HepG2 (cell line): ENCODE results near the gene KCTD15. TPM values are rescaled to one million over a fixed set of nuclear protein-coding genes. Genes with fewer than 3 reads are reported as not detected.

ENCODE experiments used
- ATAC-seq: fragments of 200-7000 bp; cut with Tn5 transposase; 3 replicates; pipeline ENCODE4 v1.9.1; 2020; ENCODE audit warnings: mild to moderate bottlenecking, moderate library complexity
- Bru-seq: library from RNA; stranded (reverse); fragments of 400-500 nt; gene quantifications from one replicate; lab custom pipeline; 2021; lab: Mats Ljungman, UMichigan
- BruChase-seq, 2 experiments: library from RNA; stranded (reverse); fragments of 400-500 nt; gene quantifications; one replicate each; lab custom pipeline; 2021; lab: Mats Ljungman, UMichigan
- BruUV-seq: library from RNA; stranded (reverse); fragments of 400-500 nt; replicated peaks from 2 replicates; lab custom pipeline; 2021; lab: Mats Ljungman, UMichigan
- CTCF ChIA-PET: fragments of 300-600 bp; formaldehyde crosslinking; extraction: SDS; loops from one replicate; lab custom pipeline; 2021; ENCODE audit warnings: low total read pairs, inconsistent platforms, low intra/inter-chr PET ratio; lab: Yijun Ruan, JAX
- POLR2A ChIA-PET: fragments of 350-600 bp; sonication (Branson Sonifier 250); formaldehyde crosslinking; loops from one replicate; lab custom pipeline; 2020; ENCODE audit warnings: antibody characterized with exemption, inconsistent platforms; lab: Yijun Ruan, JAX
- DNase-seq: peaks from one replicate; pipeline ENCODE4 v3.0.0-alpha.2; 2015; ENCODE audit warnings: low spot score
- FAIRE-seq: peaks from 3 replicates; lab custom pipeline; 2011; peaks lifted over from hg19 to GRCh38; lab: Jason Lieb, UNC
- H2AFZ ChIP-seq: one replicate; pipeline ENCODE4 v1.6.1; 2011; ENCODE audit warnings: low read length, inconsistent platforms
- H3K27ac ChIP-seq: fragments of 300-600 bp; 3 replicates; pipeline ENCODE4 v1.8.0; 2011; ENCODE audit warnings: mixed run types, mild to moderate bottlenecking, mixed read lengths, low read length, inconsistent platforms; ENCODE audit not compliant: insufficient read depth; ENCODE audit errors: extremely low read length
- H3K27me3 ChIP-seq, 2 experiments: fragments of 200-600 bp in 1 of 2; 2 replicates in 1 of 2; 3 replicates in 1 of 2; pipeline versions ENCODE4 v1.6.0 to v1.8.0; 2011; ENCODE audit warnings: low read length in 2 of 2, mild to moderate bottlenecking in 2 of 2, moderate library complexity in 2 of 2, inconsistent platforms in 1 of 2; ENCODE audit not compliant: insufficient read depth in 2 of 2, control insufficient read depth in 1 of 2
- H3K36me3 ChIP-seq, 2 experiments: fragments of 200-600 bp in 1 of 2; replicated peaks in 1 of 2; 2 replicates in 1 of 2; 3 replicates in 1 of 2; pipeline versions ENCODE4 v1.5.1 to v1.8.0; 2011; ENCODE audit warnings: low read length in 2 of 2, inconsistent platforms in 1 of 2; ENCODE audit not compliant: insufficient read depth in 2 of 2, control insufficient read depth in 1 of 2
- H3K4me1 ChIP-seq: 2 replicates; pipeline ENCODE4 v1.5.1; 2012; ENCODE audit warnings: low read length, inconsistent platforms; ENCODE audit not compliant: insufficient read depth
- H3K4me2 ChIP-seq: 2 replicates; pipeline ENCODE4 v1.6.0; 2011; ENCODE audit warnings: low read depth, low read length, inconsistent platforms
- H3K4me3 ChIP-seq, 3 experiments: fragments of 200-600 bp in 1 of 3; sonication (generic), shearing (Covaris generic) in 1 of 3; replicated peaks in 1 of 3; 2 replicates each; pipeline ENCODE4 v1.5.1; 2011 to 2016; ENCODE audit warnings: low read length in 3 of 3, inconsistent platforms in 2 of 3, low read depth in 2 of 3, mild to moderate bottlenecking in 2 of 3, control low read depth in 1 of 3, mixed read lengths in 1 of 3; ENCODE audit not compliant: insufficient read depth in 1 of 3
- H3K79me2 ChIP-seq: one replicate; pipeline ENCODE4 v1.6.1; 2011; ENCODE audit warnings: low read length, inconsistent platforms; ENCODE audit not compliant: insufficient read depth
- H3K9ac ChIP-seq: 2 replicates; pipeline ENCODE4 v1.6.0; 2011; ENCODE audit warnings: mild to moderate bottlenecking, low read depth, low read length, inconsistent platforms; ENCODE audit not compliant: insufficient read depth
- H3K9me3 ChIP-seq: 2 replicates; pipeline ENCODE4 v1.5.1; 2012; ENCODE audit warnings: mild to moderate bottlenecking, low read length
- H4K20me1 ChIP-seq: 2 replicates; pipeline ENCODE4 v1.6.0; 2011; ENCODE audit warnings: inconsistent platforms, mild to moderate bottlenecking, low read length, moderate library complexity; ENCODE audit not compliant: insufficient read depth
- AGO2 ChIP-seq: fragments of 200-400 bp; formaldehyde crosslinking; optimal IDR thresholded peaks from 2 replicates; pipeline ENCODE3; 2017; ENCODE audit warnings: mild to moderate bottlenecking, low read depth, low read length, moderate library complexity
- HNRNPK ChIP-seq: fragments of 200-400 bp; formaldehyde crosslinking; IDR thresholded peaks from 2 replicates; pipeline ENCODE4 v1.6.1; 2018; ENCODE audit warnings: low read length, low read depth, moderate library complexity, mild to moderate bottlenecking; ENCODE audit not compliant: poor library complexity, severe bottlenecking
- IRF2 ChIP-seq: IDR thresholded peaks from 2 replicates; pipeline ENCODE4 v1.6.1; 2018; ENCODE audit warnings: missing genetic modification reagents, missing compliant biosample characterization
- KLF9 ChIP-seq: IDR thresholded peaks from 2 replicates; pipeline ENCODE4 v1.6.1; 2016; ENCODE audit warnings: low read depth
- NR1H2 ChIP-seq: sonication (generic); formaldehyde crosslinking; IDR thresholded peaks from 2 replicates; pipeline ENCODE4 v1.8.1; 2022; ENCODE audit warnings: low read depth, missing genetic modification reagents, borderline replicate concordance
- PHB2 ChIP-seq: fragments of 450-650 bp; IDR thresholded peaks from 2 replicates; pipeline ENCODE4 v1.6.1; 2018; ENCODE audit not compliant: partially characterized antibody
- ZFY ChIP-seq: sonication (generic); formaldehyde crosslinking; IDR thresholded peaks from 2 replicates; pipeline ENCODE4 v1.4.0; 2020; ENCODE audit warnings: missing genetic modification reagents
- ZNF343 ChIP-seq: sonication (generic); formaldehyde crosslinking; IDR thresholded peaks from 2 replicates; pipeline ENCODE4 v1.4.0; 2020; ENCODE audit warnings: mild to moderate bottlenecking, missing genetic modification reagents
- ZNF430 ChIP-seq: sonication (generic); formaldehyde crosslinking; IDR thresholded peaks from 2 replicates; pipeline ENCODE4 v1.9.0; 2021; ENCODE audit warnings: mild to moderate bottlenecking, missing genetic modification reagents
- ZNF558 ChIP-seq: sonication (generic); formaldehyde crosslinking; IDR thresholded peaks from 2 replicates; pipeline ENCODE4 v1.9.0; 2022; ENCODE audit warnings: mild to moderate bottlenecking, missing genetic modification reagents, borderline replicate concordance
- ZNF646 ChIP-seq: sonication (generic); formaldehyde crosslinking; IDR thresholded peaks from 2 replicates; pipeline ENCODE4 v1.9.0; 2021; ENCODE audit warnings: mild to moderate bottlenecking, missing genetic modification reagents
- WGBS: methylation state at CpG from one replicate; pipeline ENCODE4 v1.1.6; 2017; ENCODE audit warnings: low lambda C conversion rate; 5-methylcytosine and 5-hydroxymethylcytosine counted together
- in situ Hi-C: cut with HindIII; loops from 2 replicates; pipeline ENCODE4 v1.10.0; 2017; ENCODE audit warnings: low pct_unique_long_range_greater_than_20kb; ENCODE audit not compliant: extremely low pct_ligation_motif_present
- intact Hi-C: fragments of 100-400 bp; cut with micrococcal nuclease; formaldehyde crosslinking; loops from one replicate; pipeline ENCODE4 v1.10.0; 2022; ENCODE audit not compliant: unreplicated experiment
- long read RNA-seq, 2 experiments: library from RNA in 1 of 2; library from polyadenylated mRNA in 1 of 2; stranded (forward) in 1 of 2; unstranded in 1 of 2; transcript quantifications; one replicate each; pipeline ENCODE4 v2.0.0, GENCODE V29; 2019 to 2022
- polyA minus RNA-seq, 3 experiments: library from RNA; depleted of rRNA, polyadenylated mRNA; stranded (reverse); fragments of >200 nt; gene quantifications; 2 replicates each; pipeline ENCODE4 v1.2.3, GENCODE V29; 2011; ENCODE audit warnings: low replicate concordance in 1 of 3
- polyA plus RNA-seq, 8 experiments: library from polyadenylated mRNA; depleted of rRNA in 3 of 8; stranded (reverse) in 7 of 8; unstranded in 1 of 8; fragments of >200 nt; fragmentation: Illumina TruSeq in 4 of 8; extraction: Trizol in 4 of 8; gene quantifications; 2 replicates each; pipeline versions ENCODE4 v1.2.1 to v1.2.3, GENCODE V29; 2011 to 2016; ENCODE audit warnings: low read depth in 4 of 8, missing spikeins in 1 of 8, mixed read lengths in 1 of 8; ENCODE audit not compliant: insufficient read depth in 1 of 8
- total RNA-seq, 5 experiments: library from RNA; depleted of rRNA; stranded (reverse); fragments of >200 nt; fragmentation: Illumina TruSeq; extraction: Trizol; gene quantifications; 2 replicates each; pipeline ENCODE4 v1.2.3, GENCODE V29; 2016; ENCODE audit warnings: low read depth in 1 of 5

Gene KCTD15
- total RNA-seq (2016; rRNA removed; fragmentation: Illumina TruSeq; extraction: Trizol) (13.4 and 16.7 TPM in 2 replicates), polyA plus RNA-seq (2011; rRNA removed) (13.2 and 19.1 TPM in 2 replicates), polyA minus RNA-seq (2011; rRNA and poly(A)+ RNA removed; ENCODE audit: low replicate concordance) (25.7 and 46.7 TPM in 2 replicates), Bru-seq, nascent RNA (percentile 59 among the genes with signal in this experiment), BruChase-seq, experiment 1, labeled RNA remaining after a 6-hour chase (percentile 79 among the genes with signal in this experiment), BruChase-seq, experiment 2, labeled RNA remaining after a 2-hour chase (percentile 71 among the genes with signal in this experiment)
- total RNA-seq (2016; cell fraction: cytosol; rRNA removed; fragmentation: Illumina TruSeq; extraction: Trizol; ENCODE audit: low read depth), result 8.5 and 10.1 TPM in 2 replicates
- total RNA-seq (2016; cell fraction: insoluble cytoplasmic fraction; rRNA removed; fragmentation: Illumina TruSeq; extraction: Trizol), result 13.8 and 17.7 TPM in 2 replicates
- 22.0 and 23.7 TPM in 2 replicates for total RNA-seq (2016; cell fraction: membrane; rRNA removed; fragmentation: Illumina TruSeq; extraction: Trizol)
- 14.7 and 15.5 TPM in 2 replicates for total RNA-seq (2016; cell fraction: nucleus; rRNA removed; fragmentation: Illumina TruSeq; extraction: Trizol)
- polyA plus RNA-seq (2011; cell fraction: cytosol; rRNA removed), result 13.7 and 21.4 TPM in 2 replicates
- 60.7 and 80.2 TPM in 2 replicates for polyA plus RNA-seq (2011; cell fraction: nucleus; rRNA removed)
- polyA plus RNA-seq (2012), result 6.1 and 12.6 TPM in 2 replicates
- polyA plus RNA-seq (2016; cell fraction: cytosol; fragmentation: Illumina TruSeq; extraction: Trizol; ENCODE audit: low read depth), result 12.7 and 15.4 TPM in 2 replicates
- 17.7 and 18.6 TPM in 2 replicates for polyA plus RNA-seq (2016; cell fraction: insoluble cytoplasmic fraction; fragmentation: Illumina TruSeq; extraction: Trizol; ENCODE audit: low read depth)
- polyA plus RNA-seq (2016; cell fraction: membrane; fragmentation: Illumina TruSeq; extraction: Trizol; ENCODE audit: low read depth), result 18.9 and 19.9 TPM in 2 replicates
- polyA plus RNA-seq (2016; cell fraction: nucleus; fragmentation: Illumina TruSeq; extraction: Trizol; ENCODE audit: insufficient read depth, low read depth), result 28.1 and 31.6 TPM in 2 replicates
- polyA minus RNA-seq (2011; cell fraction: cytosol; rRNA and poly(A)+ RNA removed), result 5.5 and 6.6 TPM in 2 replicates
- 7.8 and 10.0 TPM in 2 replicates for polyA minus RNA-seq (2011; cell fraction: nucleus; rRNA and poly(A)+ RNA removed)
- long read RNA-seq, experiment 1, partial matches to known transcripts, result 2 of 7 reads
- long read RNA-seq, experiment 1, other reads (novel, unspliced or antisense), result 5 of 7 reads
- long read RNA-seq, experiment 2, transcript KCTD15-207 (7 exons, 1,625 nt), result major isoform, 6 of 68 reads
- long read RNA-seq, experiment 2, partial matches to known transcripts, result 27 of 68 reads
- long read RNA-seq, experiment 2, other reads (novel, unspliced or antisense), result 30 of 68 reads

GRCh38 chr19:33796164-33796875, at the start of gene KCTD15:
KCTD15 (plus strand) TSS chr19:33796870; CDS start chr19:33800455, 3,585 bp downstream.
- DNase-seq (no peak), FAIRE-seq (no peak), ATAC-seq (peak; percentile 28)
- POLR2A ChIA-PET, result interaction anchor here (0.5 to 1.5 kb wide), 4 partner anchors 8 to 619 kb away, joined by 3 to 4 read pairs (median 3); no protein-coding TSS in a partner anchor
- Histone ChIP-seq H3K4me3 (peak within 1 kb of the TSS; percentile 83 to 89 (median 89)), H3K9ac (peak within 1 kb of the TSS; percentile 88), H3K79me2 (no peaks in the 10 kb centered on the region), H3K27me3 (peaks cover 1 to 14% of the 10 kb centered on the region in 2 experiments; a peak in 2 of 5 replicates), H3K9me3 (no peaks in the 10 kb centered on the region), H3K27ac (peak within 1 kb of the TSS; percentile 92), H3K36me3 (peaks cover 4 to 18% of the 10 kb centered on the region in 2 experiments), H3K4me1 (peaks cover 8% of the 10 kb centered on the region), H4K20me1 (no peaks in the 10 kb centered on the region), H3K4me2 (peak within 1 kb of the TSS; percentile 73), H2AFZ (no peak within 1 kb of the TSS)
- intact Hi-C loops, result no loop called here
- 1% methylated on average over 37 of the region's 92 CpGs for WGBS
- in situ Hi-C loops, result no loop called here
- CTCF ChIA-PET, result interaction anchor here (1.0 to 3.4 kb wide), 3 partner anchors 18 to 202 kb away, joined by 4 to 20 read pairs (median 11); no protein-coding TSS in a partner anchor
- BruUV-seq, result no TSS peak
- TF ChIP-seq NR1H2 (CRISPR knock-in tag), result 0 out of 2 replicates have a peak, but pooled peaks have one; percentile 57
- 0 out of 2 replicates have a peak, but pooled peaks have one; percentile 48 for TF ChIP-seq ZNF646 (CRISPR knock-in tag)
- TF ChIP-seq HNRNPK, result peak; percentile 10
- peak; percentile 73 for TF ChIP-seq AGO2
- no peak for TF ChIP-seq KLF9 (CRISPR knock-in tag)
- no peak for TF ChIP-seq ZNF343 (CRISPR knock-in tag)
- TF ChIP-seq IRF2, result no peak
- 0 out of 2 replicates have a peak, but pooled peaks have one; percentile 7 for TF ChIP-seq ZNF430 (CRISPR knock-in tag)
- no peak for TF ChIP-seq ZNF558 (CRISPR knock-in tag)
- TF ChIP-seq ZFY, result 0 out of 2 replicates have a peak, but pooled peaks have one; percentile 36
- no peak for TF ChIP-seq PHB2
